ENCODE measurements around the gene FAM111A.
A peak's percentile ranks its signal among the peaks of the same experiment; 100 is the strongest.
"Not testable (repeated sequence)": the region's sequence is repeated elsewhere in the genome, so short reads cannot be mapped to it uniquely, and the experiment has no call there.

The FAM111A gene, protein sequence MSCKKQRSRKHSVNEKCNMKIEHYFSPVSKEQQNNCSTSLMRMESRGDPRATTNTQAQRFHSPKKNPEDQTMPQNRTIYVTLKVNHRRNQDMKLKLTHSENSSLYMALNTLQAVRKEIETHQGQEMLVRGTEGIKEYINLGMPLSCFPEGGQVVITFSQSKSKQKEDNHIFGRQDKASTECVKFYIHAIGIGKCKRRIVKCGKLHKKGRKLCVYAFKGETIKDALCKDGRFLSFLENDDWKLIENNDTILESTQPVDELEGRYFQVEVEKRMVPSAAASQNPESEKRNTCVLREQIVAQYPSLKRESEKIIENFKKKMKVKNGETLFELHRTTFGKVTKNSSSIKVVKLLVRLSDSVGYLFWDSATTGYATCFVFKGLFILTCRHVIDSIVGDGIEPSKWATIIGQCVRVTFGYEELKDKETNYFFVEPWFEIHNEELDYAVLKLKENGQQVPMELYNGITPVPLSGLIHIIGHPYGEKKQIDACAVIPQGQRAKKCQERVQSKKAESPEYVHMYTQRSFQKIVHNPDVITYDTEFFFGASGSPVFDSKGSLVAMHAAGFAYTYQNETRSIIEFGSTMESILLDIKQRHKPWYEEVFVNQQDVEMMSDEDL

DNA sequence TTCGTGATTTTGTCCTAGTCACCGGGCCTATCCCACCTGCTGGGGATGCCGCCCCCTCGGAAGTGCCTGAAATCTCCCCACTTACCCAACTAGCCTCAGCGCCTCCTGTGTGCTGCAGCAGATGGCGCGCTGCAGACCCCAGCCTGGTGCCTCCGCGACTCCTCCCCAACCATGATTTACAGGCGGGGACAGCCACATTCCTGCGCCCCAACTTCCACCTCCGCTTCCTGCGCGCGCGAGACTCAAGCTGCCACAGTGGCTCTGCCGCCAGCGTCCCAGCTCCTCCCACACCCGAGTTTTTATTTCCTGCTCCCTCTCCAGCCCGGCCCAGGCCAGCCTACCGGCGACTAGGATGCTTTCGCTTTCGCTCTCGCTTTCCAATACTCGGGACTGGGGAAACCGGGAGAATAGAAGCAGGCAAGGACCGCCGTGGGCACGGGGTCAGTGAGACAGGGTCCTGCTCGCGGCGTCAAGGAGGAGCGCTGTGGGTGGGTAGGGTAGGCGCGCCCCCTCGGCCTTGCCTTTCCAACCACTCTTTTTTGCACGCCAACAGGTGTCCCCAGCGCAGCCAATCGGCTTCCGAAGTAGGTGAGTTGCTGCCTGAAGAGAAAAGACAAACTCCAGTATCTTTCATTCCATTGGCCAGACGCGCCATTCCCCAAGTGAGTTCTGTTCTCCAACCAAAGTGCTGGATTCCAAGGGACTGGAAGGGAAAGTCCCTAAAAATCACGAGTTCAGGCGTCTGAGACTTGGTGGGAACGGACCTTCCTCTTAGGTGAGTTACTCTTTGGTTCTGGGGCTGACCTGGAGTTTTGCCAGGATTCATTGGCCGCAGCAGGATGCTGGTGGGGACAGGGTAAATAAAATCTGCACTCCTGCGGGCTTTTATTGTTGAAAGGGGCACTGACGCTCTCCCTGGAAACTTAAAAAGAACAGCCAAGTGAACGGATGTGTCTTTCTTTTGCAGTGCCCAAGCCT is at the start of gene FAM111A:
Gene FAM111A, plus strand, starts transcription at position 327 of the 978 bp plus-strand sequence. CDS start 6,017 bp downstream, outside the sequence.
- peaks cover 0 to 25% (median 8%) of the 10 kb centered on the region in 4 donors for H3K4me1 ChIP-seq
- DNase-seq: peak; percentile 86 to 93
- H3K27me3 ChIP-seq: no peaks in the 10 kb centered on the region
- peak within 1 kb of the TSS; percentile 69 to 89 for H3K4me3 ChIP-seq
- intact Hi-C loops (cut with DNase I; ENCODE audit: low total_unique reads): no loop called here
- H3K9me3 ChIP-seq: no peaks in the 10 kb centered on the region
- peak within 1 kb of the TSS; percentile 88 to 90 for H3K27ac ChIP-seq
- H3K36me3 ChIP-seq: peaks cover 0 to 8% (median 0%) of the 10 kb centered on the region in 3 donors
- TF ChIP-seq, protein P1, sequence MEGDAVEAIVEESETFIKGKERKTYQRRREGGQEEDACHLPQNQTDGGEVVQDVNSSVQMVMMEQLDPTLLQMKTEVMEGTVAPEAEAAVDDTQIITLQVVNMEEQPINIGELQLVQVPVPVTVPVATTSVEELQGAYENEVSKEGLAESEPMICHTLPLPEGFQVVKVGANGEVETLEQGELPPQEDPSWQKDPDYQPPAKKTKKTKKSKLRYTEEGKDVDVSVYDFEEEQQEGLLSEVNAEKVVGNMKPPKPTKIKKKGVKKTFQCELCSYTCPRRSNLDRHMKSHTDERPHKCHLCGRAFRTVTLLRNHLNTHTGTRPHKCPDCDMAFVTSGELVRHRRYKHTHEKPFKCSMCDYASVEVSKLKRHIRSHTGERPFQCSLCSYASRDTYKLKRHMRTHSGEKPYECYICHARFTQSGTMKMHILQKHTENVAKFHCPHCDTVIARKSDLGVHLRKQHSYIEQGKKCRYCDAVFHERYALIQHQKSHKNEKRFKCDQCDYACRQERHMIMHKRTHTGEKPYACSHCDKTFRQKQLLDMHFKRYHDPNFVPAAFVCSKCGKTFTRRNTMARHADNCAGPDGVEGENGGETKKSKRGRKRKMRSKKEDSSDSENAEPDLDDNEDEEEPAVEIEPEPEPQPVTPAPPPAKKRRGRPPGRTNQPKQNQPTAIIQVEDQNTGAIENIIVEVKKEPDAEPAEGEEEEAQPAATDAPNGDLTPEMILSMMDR (IDR thresholded peaks at IDR 0.05): peak in 1 of 2 experiments; percentile 9

DNA sequence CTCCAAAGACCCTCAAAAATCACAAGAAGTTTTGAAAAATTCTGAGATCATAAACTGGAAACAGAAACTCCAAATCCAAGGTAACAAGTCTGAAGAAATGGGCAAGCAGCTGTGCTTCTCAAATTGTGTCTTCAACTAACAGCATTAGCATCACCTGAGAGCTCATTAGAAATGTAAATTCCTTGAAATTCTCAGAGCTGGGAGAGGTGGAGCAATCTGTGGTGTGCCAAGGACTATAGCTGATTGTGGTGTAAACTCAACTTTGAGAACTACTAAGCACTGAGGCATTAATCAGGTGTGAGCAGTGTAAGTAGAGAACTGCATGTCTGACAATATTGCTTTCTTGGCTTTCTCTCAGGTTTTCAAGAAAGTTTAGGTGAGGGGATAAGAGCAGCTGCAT is 49.1 kb upstream of the FAM111A start:
- H3K27ac ChIP-seq; DNase-seq; H3K27me3 ChIP-seq; H3K9me3 ChIP-seq; H3K36me3 ChIP-seq; H3K4me3 ChIP-seq; intact Hi-C loops (cut with DNase I; ENCODE audit: low total_unique reads); H3K4me1 ChIP-seq: not testable (repeated sequence)

DNA sequence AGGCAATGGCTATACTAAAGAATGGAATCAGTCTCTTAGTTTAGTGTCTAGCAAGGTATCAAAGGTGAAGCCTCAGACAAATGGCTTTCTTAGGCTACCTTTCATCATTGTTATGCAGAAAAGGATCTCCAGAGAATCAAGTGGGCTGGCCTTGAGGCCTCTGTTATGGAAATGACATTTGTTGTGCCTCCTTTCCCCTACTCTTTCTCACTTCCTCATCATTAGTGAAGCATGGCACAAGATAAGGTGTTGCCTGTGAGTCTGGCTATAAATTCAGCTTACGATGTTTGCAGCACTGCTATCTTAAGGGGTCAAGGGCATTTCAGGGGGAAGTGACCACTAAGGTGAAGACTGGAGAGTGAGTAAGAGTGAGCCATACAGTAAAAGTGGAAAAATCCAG is 47.4 kb upstream of the FAM111A start:
- H3K9me3 ChIP-seq, H3K4me3 ChIP-seq, H3K4me1 ChIP-seq, H3K27me3 ChIP-seq, H3K27ac ChIP-seq, DNase-seq, H3K36me3 ChIP-seq: not testable (repeated sequence)
- intact Hi-C loops (cut with DNase I; ENCODE audit: low total_unique reads): loop anchor here (5.0 kb wide), 1 partner anchor 37 kb away; no protein-coding TSS in a partner anchor

DNA sequence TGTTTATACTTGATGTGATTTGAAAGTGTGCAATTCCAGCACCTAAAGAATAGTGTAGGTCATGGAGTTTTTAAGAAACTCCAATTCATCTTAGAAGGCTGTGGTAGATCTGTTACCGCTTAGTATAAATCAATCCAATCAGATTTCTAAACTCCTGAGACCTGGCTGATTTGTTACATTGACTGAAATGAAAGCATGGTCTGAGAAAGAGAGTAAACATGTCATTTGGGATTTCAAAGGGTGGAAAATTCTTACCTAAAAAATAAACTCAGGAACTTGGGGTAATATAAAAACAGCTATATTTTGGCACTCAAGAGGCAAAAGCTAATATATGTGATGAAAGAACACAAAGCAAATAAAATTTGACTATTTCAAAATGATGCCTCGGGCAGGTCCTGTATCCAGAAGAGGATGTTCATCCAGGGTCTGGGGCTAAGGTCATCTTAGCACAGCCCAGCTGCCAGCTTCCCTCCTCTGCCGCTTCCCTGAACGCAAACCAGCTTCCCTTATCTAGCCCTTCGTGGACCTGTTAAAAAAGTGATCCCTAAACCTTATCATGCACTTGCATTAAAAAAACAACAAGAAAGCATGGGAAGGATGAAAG is 46.6 kb upstream of the FAM111A start:
- intact Hi-C loops (cut with DNase I; ENCODE audit: low total_unique reads): loop anchor here (5.0 kb wide), 1 partner anchor 36 kb away; no protein-coding TSS in a partner anchor
- not testable (repeated sequence) for H3K4me1 ChIP-seq, H3K27me3 ChIP-seq, DNase-seq, H3K36me3 ChIP-seq, H3K9me3 ChIP-seq, H3K27ac ChIP-seq, H3K4me3 ChIP-seq

DNA sequence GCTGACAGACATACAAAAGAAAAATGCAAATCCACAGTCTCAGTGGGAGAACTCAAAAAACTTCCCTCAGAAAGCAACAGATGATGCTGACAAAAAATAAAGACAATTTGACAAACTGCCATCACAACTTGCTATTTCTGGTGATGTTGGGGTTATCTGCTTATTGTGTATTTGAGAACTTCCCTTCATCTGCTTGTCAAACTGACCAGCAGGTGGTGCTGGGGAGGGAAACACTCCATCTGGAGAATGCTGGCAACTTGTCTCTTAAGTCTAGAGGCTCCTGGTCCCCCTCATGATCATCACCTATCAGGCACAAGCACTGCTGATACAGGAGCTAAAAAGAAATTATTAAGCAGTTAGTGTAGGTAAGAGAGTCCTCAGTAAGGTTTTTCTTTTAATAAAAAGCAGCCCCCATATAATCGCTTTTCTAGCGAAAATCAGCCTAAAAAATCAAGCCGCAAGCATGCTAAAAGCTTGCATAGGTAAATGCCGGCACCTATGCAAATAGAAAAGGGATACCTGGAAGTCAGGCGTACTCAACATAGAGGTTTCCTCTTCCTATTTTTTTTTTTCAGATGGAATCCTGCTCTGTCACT is 45.4 kb upstream of the FAM111A start:
- Histone ChIP-seq H3K27ac (no peak overlapping the region), H3K4me3 (no peak overlapping the region), H3K36me3 (no peaks in the 10 kb centered on the region), H3K4me1 (peaks cover 0 to 8% (median 3%) of the 10 kb centered on the region in 4 donors), H3K27me3 (peaks cover 0 to 13% of the 10 kb centered on the region in 2 donors), H3K9me3 (no peaks in the 10 kb centered on the region)
- intact Hi-C loops (cut with DNase I; ENCODE audit: low total_unique reads): loop anchor here (5.0 kb wide), 1 partner anchor 35 kb away; no protein-coding TSS in a partner anchor
- TF ChIP-seq, protein P1 (IDR thresholded peaks at IDR 0.05): peak; percentile 43 to 52
- peak; percentile 61 to 66 for DNase-seq

DNA sequence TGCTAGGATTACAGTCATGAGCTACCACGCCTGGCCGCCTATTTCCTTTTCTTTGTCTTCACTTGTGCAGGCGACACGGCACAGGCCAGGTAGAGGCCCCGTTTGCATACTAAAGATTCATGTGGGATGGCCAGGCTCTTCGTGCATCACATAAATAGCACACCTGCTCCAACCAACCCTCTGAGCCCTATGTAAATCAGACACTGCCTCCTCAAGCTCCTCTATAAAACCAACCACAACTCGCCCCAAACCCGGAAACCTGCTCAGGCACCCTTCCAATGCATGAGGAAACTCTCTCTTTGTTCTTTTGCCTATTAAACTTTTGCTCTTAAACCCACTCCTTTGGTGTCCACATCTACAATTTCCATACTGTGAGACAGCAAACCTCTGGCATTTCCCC is 44.7 kb upstream of the FAM111A start:
- H3K4me3 ChIP-seq, H3K36me3 ChIP-seq, DNase-seq, H3K9me3 ChIP-seq, H3K27ac ChIP-seq: not testable (repeated sequence)
- H3K4me1 ChIP-seq: peaks cover 0 to 11% (median 5%) of the 10 kb centered on the region in 4 donors
- H3K27me3 ChIP-seq: peaks cover 0 to 13% of the 10 kb centered on the region in 2 donors
- intact Hi-C loops (cut with DNase I; ENCODE audit: low total_unique reads): loop anchor here (5.0 kb wide), 1 partner anchor 34 kb away; no protein-coding TSS in a partner anchor

All from tibial artery (tissue), 4 donors.